ENCODE data around the gene SETDB1.
"Not testable (repeated sequence)": the region's sequence is repeated elsewhere in the genome, so short reads cannot be mapped to it uniquely, and the experiment has no call there.

SETDB1 gene

GRCh38 chr1:150926097-150926741 lies at the start of gene SETDB1:
Gene SETDB1, plus strand, starts transcription at chr1:150926363. Its CDS starts 1,352 bp downstream, at chr1:150927715.
- in situ Hi-C loops (cut with HindIII; ENCODE audit: low sequenced_read_pairs): no loop called here
- DNase-seq (ENCODE audit: low read depth): peak; percentile 85
- H3K4me3 ChIP-seq (ENCODE audit: low read depth, low read length): peak within 1 kb of the TSS; percentile 90
- no peak for TF ChIP-seq CTCF (IDR thresholded peaks at IDR 0.05; ENCODE audit: low read depth, low read length, missing control alignments)

- DNase-seq (ENCODE audit: low read depth); H3K4me3 ChIP-seq (ENCODE audit: low read depth, low read length); in situ Hi-C loops (cut with HindIII; ENCODE audit: low sequenced_read_pairs): not testable (repeated sequence)
These were observed 47.2 kb upstream of the SETDB1 start for GRCh38 chr1:150878931-150879330.

- DNase-seq (ENCODE audit: low read depth): peak; percentile 67
- no peak overlapping the region for H3K4me3 ChIP-seq (ENCODE audit: low read depth, low read length)
- in situ Hi-C loops (cut with HindIII; ENCODE audit: low sequenced_read_pairs): no loop called here
- no peak for TF ChIP-seq CTCF (IDR thresholded peaks at IDR 0.05; ENCODE audit: low read depth, low read length, missing control alignments)
These were observed 44.7 kb upstream of the SETDB1 start for GRCh38 chr1:150881331-150882070.

GRCh38 chr1:150883121-150883520 lies 43.0 kb upstream of the SETDB1 start:
- in situ Hi-C loops (cut with HindIII; ENCODE audit: low sequenced_read_pairs); H3K4me3 ChIP-seq (ENCODE audit: low read depth, low read length); DNase-seq (ENCODE audit: low read depth): not testable (repeated sequence)

GRCh38 chr1:150887018-150887417 lies 39.1 kb upstream of the SETDB1 start, which contains the start of gene CTXND2:
Gene CTXND2, plus strand, starts transcription at chr1:150887136. Its CDS starts 25,179 bp downstream, at chr1:150912315.
- no peak for TF ChIP-seq CTCF (IDR thresholded peaks at IDR 0.05; ENCODE audit: low read depth, low read length, missing control alignments)
- H3K4me3 ChIP-seq (ENCODE audit: low read depth, low read length): no peak within 1 kb of the TSS
- in situ Hi-C loops (cut with HindIII; ENCODE audit: low sequenced_read_pairs): no loop called here
- DNase-seq (ENCODE audit: low read depth): no peak

- no peak for TF ChIP-seq CTCF (IDR thresholded peaks at IDR 0.05; ENCODE audit: low read depth, low read length, missing control alignments)
- in situ Hi-C loops (cut with HindIII; ENCODE audit: low sequenced_read_pairs): no loop called here
- DNase-seq (ENCODE audit: low read depth): no peak
- H3K4me3 ChIP-seq (ENCODE audit: low read depth, low read length): no peak overlapping the region
These were observed 37.4 kb upstream of the SETDB1 start for GRCh38 chr1:150888727-150889126.

- no peak overlapping the region for H3K4me3 ChIP-seq (ENCODE audit: low read depth, low read length)
- in situ Hi-C loops (cut with HindIII; ENCODE audit: low sequenced_read_pairs): no loop called here
- no peak for DNase-seq (ENCODE audit: low read depth)
- TF ChIP-seq CTCF (IDR thresholded peaks at IDR 0.05; ENCODE audit: low read depth, low read length, missing control alignments): no peak
These were observed 36.1 kb upstream of the SETDB1 start for GRCh38 chr1:150890033-150890416.
